GM18508 (cell line): ENCODE results near the gene CCL2.

Experiments
- ATAC-seq: cut with Tn5 transposase; IDR thresholded peaks from one replicate; pipeline ENCODE4 v1.9.1; 2021; ENCODE audit warnings: moderate number of reproducible peaks; ENCODE audit not compliant: insufficient read depth, unreplicated experiment

CCL2 gene

GRCh38 chr17:34306466-34306865, 51.4 kb downstream of the CCL2 start:
- ATAC-seq: no peak
